G401 (cell line): ENCODE results near the gene LAGE3. TPM values are rescaled to one million over a fixed set of nuclear protein-coding genes. Genes with fewer than 3 reads are reported as not detected.

Experiments used
- DNase-seq: peaks from one replicate; pipeline ENCODE4 v3.0.0-alpha.2; 2015; ENCODE audit warnings: low spot score
- in situ Hi-C: cut with HindIII; loops from 2 replicates; pipeline ENCODE4 v1.10.0; 2016; ENCODE audit warnings: low sequenced_read_pairs, mixed read lengths
- total RNA-seq: library from RNA; depleted of rRNA; stranded (reverse); fragments of >200 nt; shearing (Covaris generic); gene quantifications from 2 replicates; pipeline ENCODE4 v1.2.3, GENCODE V29; 2014

LAGE3 gene
- total RNA-seq, 1 experiment from 2014 or later = 79.9 TPM

- in situ Hi-C loops = no loop called here
- no peak for DNase-seq
Measured at GRCh38 chrX:154482786-154483185, 3.7 kb upstream of the LAGE3 start.

- in situ Hi-C loops = no loop called here
- no peak for DNase-seq
Measured at GRCh38 chrX:154481911-154482601, 3.0 kb upstream of the LAGE3 start.

GRCh38 chrX:154481195-154481594 lies 2.1 kb upstream of the LAGE3 start:
- DNase-seq = no peak

GRCh38 chrX:154477891-154478477 lies 1.1 kb downstream of the LAGE3 start:
- DNase-seq = no peak
- in situ Hi-C loops = no loop called here

More at GRCh38 chrX:154481195-154481594, 2.1 kb upstream of the LAGE3 start:
- in situ Hi-C loops = no loop called here

- in situ Hi-C loops = no loop called here
- DNase-seq = no peak
Measured at GRCh38 chrX:154476821-154477220, 2.3 kb downstream of the LAGE3 start.

GRCh38 chrX:154473683-154474082 lies 5.4 kb downstream of the LAGE3 start:
- DNase-seq = no peak
- in situ Hi-C loops = no loop called here

- DNase-seq = no peak
- in situ Hi-C loops = no loop called here
Measured at GRCh38 chrX:154472685-154473632, 6.1 kb downstream of the LAGE3 start.

GRCh38 chrX:154471839-154472684 lies 7.0 kb downstream of the LAGE3 start:
- DNase-seq = no peak
- in situ Hi-C loops = no loop called here

- in situ Hi-C loops = no loop called here
- DNase-seq = no peak
Measured at GRCh38 chrX:154470914-154471568, 8.0 kb downstream of the LAGE3 start.

GRCh38 chrX:154470434-154470833 lies 8.6 kb downstream of the LAGE3 start:
- no peak for DNase-seq
- in situ Hi-C loops = no loop called here

- DNase-seq = no peak
- in situ Hi-C loops = no loop called here
Measured at GRCh38 chrX:154469880-154470279, 9.2 kb downstream of the LAGE3 start.

GRCh38 chrX:154469114-154469513 lies 10.0 kb downstream of the LAGE3 start:
- in situ Hi-C loops = no loop called here

GRCh38 chrX:154468217-154468616 lies 10.9 kb downstream of the LAGE3 start:
- DNase-seq = no peak
- in situ Hi-C loops = no loop called here

More at GRCh38 chrX:154469114-154469513, 10.0 kb downstream of the LAGE3 start:
- DNase-seq = no peak

- no peak for DNase-seq
- in situ Hi-C loops = no loop called here
Measured at GRCh38 chrX:154467556-154467955, 11.5 kb downstream of the LAGE3 start.

- in situ Hi-C loops = no loop called here
- no peak for DNase-seq
Measured at GRCh38 chrX:154466907-154467306, 12.2 kb downstream of the LAGE3 start.

- in situ Hi-C loops = no loop called here
- DNase-seq = no peak
Measured at GRCh38 chrX:154466036-154466435, 13.0 kb downstream of the LAGE3 start.

GRCh38 chrX:154465601-154466000 lies 13.5 kb downstream of the LAGE3 start:
- in situ Hi-C loops = no loop called here
- no peak for DNase-seq

- no peak for DNase-seq
- in situ Hi-C loops = no loop called here
Measured at GRCh38 chrX:154464806-154465365, 14.2 kb downstream of the LAGE3 start.
